HG03045 (cell line): ENCODE measurements around the gene SSH3.
A peak's percentile ranks its signal among the peaks of the same experiment; 100 is the strongest.

Source experiments
- ATAC-seq: cut with Tn5 transposase; IDR thresholded peaks from one replicate; pipeline ENCODE4 v1.9.1; 2021; ENCODE audit warnings: mild to moderate bottlenecking, moderate library complexity; ENCODE audit not compliant: unreplicated experiment

The SSH3 gene

GRCh38 chr11:67268081-67268961 is 35.0 kb upstream of the SSH3 start:
- no peak for ATAC-seq

GRCh38 chr11:67268962-67269268 is 34.4 kb upstream of the SSH3 start:
- no peak for ATAC-seq

- no peak for ATAC-seq
These were observed 33.7 kb upstream of the SSH3 start for GRCh38 chr11:67269401-67270255.

GRCh38 chr11:67270256-67271204 is 32.8 kb upstream of the SSH3 start:
- no peak for ATAC-seq

GRCh38 chr11:67271205-67271540 is 32.2 kb upstream of the SSH3 start:
- no peak for ATAC-seq

- ATAC-seq: no peak
These were observed 31.6 kb upstream of the SSH3 start for GRCh38 chr11:67271541-67272284.

- ATAC-seq: no peak
These were observed 30.7 kb upstream of the SSH3 start for GRCh38 chr11:67272327-67273259.

GRCh38 chr11:67273260-67273990 is 29.9 kb upstream of the SSH3 start:
- ATAC-seq: no peak

GRCh38 chr11:67274768-67275605 is 28.3 kb upstream of the SSH3 start:
- no peak for ATAC-seq

GRCh38 chr11:67275606-67276409 is 27.5 kb upstream of the SSH3 start:
- ATAC-seq: no peak

- peak; percentile 18 for ATAC-seq
These were observed 26.5 kb upstream of the SSH3 start for GRCh38 chr11:67276781-67277230.

GRCh38 chr11:67277231-67277961 is 25.9 kb upstream of the SSH3 start:
- peak; percentile 74 for ATAC-seq

- ATAC-seq: no peak
These were observed 25.0 kb upstream of the SSH3 start for GRCh38 chr11:67278135-67278938.

GRCh38 chr11:67278939-67279588 is 24.3 kb upstream of the SSH3 start:
- ATAC-seq: no peak
